ENCODE measurements around the gene UCK2. TPM values are rescaled to one million over a fixed set of nuclear protein-coding genes. Genes with fewer than 3 reads are reported as not detected.
"Not testable (repeated sequence)": the region's sequence is repeated elsewhere in the genome, so short reads cannot be mapped to it uniquely, and the experiment has no call there.

UCK2 gene
- total RNA-seq, 1 experiment from 2014 or later: 59.9 TPM

GRCh38 chr1:165793951-165794350, 33.5 kb upstream of the UCK2 start:
- Histone ChIP-seq H3K9me3 (ENCODE audit: insufficient read depth, low read depth) (peaks cover 2% of the 10 kb centered on the region; the same call in 1 of the 2 replicates), H3K4me2 (no peak overlapping the region), H3K9me2 (ENCODE audit: insufficient read depth) (no peaks in the 10 kb centered on the region), H3K79me2 (ENCODE audit: low read depth) (no peaks in the 10 kb centered on the region), H3K4me1 (replicated peaks; ENCODE audit: insufficient read depth) (no peaks in the 10 kb centered on the region), H3K27ac (no peak overlapping the region), H2AFZ (no peak overlapping the region), H3K36me3 (ENCODE audit: low read depth) (no peaks in the 10 kb centered on the region), H3K27me3 (ENCODE audit: insufficient read depth, low read depth) (no peaks in the 10 kb centered on the region), H3K4me3 (no peak overlapping the region), H4K20me1 (ENCODE audit: insufficient read depth) (no peaks in the 10 kb centered on the region), H3F3A (ENCODE audit: insufficient read depth, low read depth) (no peaks in the 10 kb centered on the region)
- intact Hi-C loops (cut with micrococcal nuclease; ENCODE audit: unreplicated experiment): no loop called here
- POLR2A ChIA-PET (ENCODE audit: unreplicated experiment): no interaction called here
- no TSS peak for BruUV-seq (replicated peaks)
- no peak for DNase-seq
- no peak for TF ChIP-seq CTCF (conservative IDR thresholded peaks at IDR 0.05)
- CTCF ChIA-PET: no interaction called here

GRCh38 chr1:165795894-165796293, 31.5 kb upstream of the UCK2 start:
- Histone ChIP-seq H3F3A (ENCODE audit: insufficient read depth, low read depth) (no peaks in the 10 kb centered on the region), H3K4me1 (replicated peaks; ENCODE audit: insufficient read depth) (no peaks in the 10 kb centered on the region), H3K9me2 (ENCODE audit: insufficient read depth) (no peaks in the 10 kb centered on the region), H3K36me3 (ENCODE audit: low read depth) (no peaks in the 10 kb centered on the region), H3K79me2 (ENCODE audit: low read depth) (no peaks in the 10 kb centered on the region), H3K4me2 (no peak overlapping the region), H3K27me3 (ENCODE audit: insufficient read depth, low read depth) (no peaks in the 10 kb centered on the region), H3K9me3 (ENCODE audit: insufficient read depth, low read depth) (peaks cover 8% of the 10 kb centered on the region; the same call in 1 of the 2 replicates), H4K20me1 (ENCODE audit: insufficient read depth) (no peaks in the 10 kb centered on the region), H3K27ac (no peak overlapping the region), H2AFZ (no peak overlapping the region), H3K4me3 (no peak overlapping the region)
- POLR2A ChIA-PET (ENCODE audit: unreplicated experiment): no interaction called here
- CTCF ChIA-PET: no interaction called here
- no TSS peak for BruUV-seq (replicated peaks)
- intact Hi-C loops (cut with micrococcal nuclease; ENCODE audit: unreplicated experiment): no loop called here
- TF ChIP-seq CTCF (conservative IDR thresholded peaks at IDR 0.05) (no peak), EZH2 (IDR thresholded peaks at IDR 0.05; ENCODE audit: low read depth) (no peak)
- no peak for DNase-seq

GRCh38 chr1:165799387-165799786, 28.0 kb upstream of the UCK2 start:
- no peak for DNase-seq
- Histone ChIP-seq H3K4me2 (no peak overlapping the region), H3K4me1 (replicated peaks; ENCODE audit: insufficient read depth) (no peaks in the 10 kb centered on the region), H3K27ac (no peak overlapping the region), H3K4me3 (no peak overlapping the region), H3K9me3 (ENCODE audit: insufficient read depth, low read depth) (peaks cover 8% of the 10 kb centered on the region; the same call in 1 of the 2 replicates), H2AFZ (no peak overlapping the region), H3K9me2 (ENCODE audit: insufficient read depth) (no peaks in the 10 kb centered on the region), H4K20me1 (ENCODE audit: insufficient read depth) (no peaks in the 10 kb centered on the region), H3K36me3 (ENCODE audit: low read depth) (no peaks in the 10 kb centered on the region), H3K79me2 (ENCODE audit: low read depth) (no peaks in the 10 kb centered on the region), H3F3A (ENCODE audit: insufficient read depth, low read depth) (no peaks in the 10 kb centered on the region), H3K27me3 (ENCODE audit: insufficient read depth, low read depth) (no peaks in the 10 kb centered on the region)
- CTCF ChIA-PET: no interaction called here
- no TSS peak for BruUV-seq (replicated peaks)
- intact Hi-C loops (cut with micrococcal nuclease; ENCODE audit: unreplicated experiment): no loop called here
- no peak for TF ChIP-seq CTCF (conservative IDR thresholded peaks at IDR 0.05)
- TF ChIP-seq EZH2 (IDR thresholded peaks at IDR 0.05; ENCODE audit: low read depth): no peak
- POLR2A ChIA-PET (ENCODE audit: unreplicated experiment): no interaction called here

GRCh38 chr1:165804513-165804912, 22.9 kb upstream of the UCK2 start:
- H3K9me2 ChIP-seq (ENCODE audit: insufficient read depth); H3K27me3 ChIP-seq (ENCODE audit: insufficient read depth, low read depth); DNase-seq; H3K27ac ChIP-seq; POLR2A ChIA-PET (ENCODE audit: unreplicated experiment); intact Hi-C loops (cut with micrococcal nuclease; ENCODE audit: unreplicated experiment); H2AFZ ChIP-seq; H3K4me1 ChIP-seq (replicated peaks; ENCODE audit: insufficient read depth); H3K4me2 ChIP-seq; CTCF ChIA-PET; H3K4me3 ChIP-seq; H4K20me1 ChIP-seq (ENCODE audit: insufficient read depth); H3K9me3 ChIP-seq (ENCODE audit: insufficient read depth, low read depth); H3K36me3 ChIP-seq (ENCODE audit: low read depth); BruUV-seq (replicated peaks); H3F3A ChIP-seq (ENCODE audit: insufficient read depth, low read depth); H3K79me2 ChIP-seq (ENCODE audit: low read depth): not testable (repeated sequence)

Data from PC-9 (cell line).